OCI-LY3 (cell line): Measurements from ENCODE around the gene HERC5.

Experiments used
- CTCF ChIP-seq: fragments of 200-600, 300-600 bp; sonication (generic); IDR thresholded peaks from 2 replicates; pipeline ENCODE4 v1.5.1; 2014; ENCODE audit warnings: antibody characterized with exemption, low read length, low read depth
- EZH2phosphoT487 ChIP-seq: fragments of 200-600 bp; shearing (Covaris generic); IDR thresholded peaks from 2 replicates; pipeline ENCODE4 v1.6.1; 2018; ENCODE audit warnings: antibody characterized with exemption, mixed run types, low read depth

DNA sequence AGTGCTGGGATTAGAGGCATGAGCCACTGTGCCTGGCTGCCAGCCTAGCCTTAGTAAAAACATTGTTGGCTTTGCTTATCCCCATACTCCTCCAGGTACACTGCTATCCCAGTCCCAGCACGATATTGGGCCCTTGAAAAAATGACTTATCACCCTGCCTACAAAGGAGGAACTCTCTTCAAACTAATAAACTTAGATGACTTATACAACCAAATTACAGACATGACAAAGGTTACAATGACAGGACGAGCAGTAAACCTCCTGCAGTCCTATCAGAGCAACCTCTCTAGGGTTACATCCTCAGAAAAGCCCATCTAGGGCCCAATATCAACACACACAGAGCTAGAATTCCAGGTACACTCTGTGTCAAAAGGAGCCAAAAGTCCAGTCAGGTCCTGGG is 5.7 kb upstream of the HERC5 start:
- TF ChIP-seq CTCF (no peak), EZH2phosphoT487 (no peak)
